ENCODE results near the gene SETD7.

GRCh38 chr4:139481465-139481864, 74.6 kb downstream of the SETD7 start:
- TF ChIP-seq POLR2AphosphoS5 (IDR thresholded peaks at IDR 0.05; ENCODE audit: insufficient read depth, low read depth, low read length) (no peak), EZH2 (IDR thresholded peaks at IDR 0.05; ENCODE audit: borderline replicate concordance, low read depth, low read length, severe bottlenecking) (no peak)
- TF ChIP-seq, protein P1, sequence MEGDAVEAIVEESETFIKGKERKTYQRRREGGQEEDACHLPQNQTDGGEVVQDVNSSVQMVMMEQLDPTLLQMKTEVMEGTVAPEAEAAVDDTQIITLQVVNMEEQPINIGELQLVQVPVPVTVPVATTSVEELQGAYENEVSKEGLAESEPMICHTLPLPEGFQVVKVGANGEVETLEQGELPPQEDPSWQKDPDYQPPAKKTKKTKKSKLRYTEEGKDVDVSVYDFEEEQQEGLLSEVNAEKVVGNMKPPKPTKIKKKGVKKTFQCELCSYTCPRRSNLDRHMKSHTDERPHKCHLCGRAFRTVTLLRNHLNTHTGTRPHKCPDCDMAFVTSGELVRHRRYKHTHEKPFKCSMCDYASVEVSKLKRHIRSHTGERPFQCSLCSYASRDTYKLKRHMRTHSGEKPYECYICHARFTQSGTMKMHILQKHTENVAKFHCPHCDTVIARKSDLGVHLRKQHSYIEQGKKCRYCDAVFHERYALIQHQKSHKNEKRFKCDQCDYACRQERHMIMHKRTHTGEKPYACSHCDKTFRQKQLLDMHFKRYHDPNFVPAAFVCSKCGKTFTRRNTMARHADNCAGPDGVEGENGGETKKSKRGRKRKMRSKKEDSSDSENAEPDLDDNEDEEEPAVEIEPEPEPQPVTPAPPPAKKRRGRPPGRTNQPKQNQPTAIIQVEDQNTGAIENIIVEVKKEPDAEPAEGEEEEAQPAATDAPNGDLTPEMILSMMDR (IDR thresholded peaks at IDR 0.05; ENCODE audit: extremely low read depth in 1 of 2, insufficient read depth in 1 of 2, low read depth in 1 of 2, low read length in 2 of 2) = no peak

Measured in endothelial cell of umbilical vein (primary cell).